GM19438 (cell line): ENCODE results near the gene SIAH2.
A peak's percentile ranks its signal among the peaks of the same experiment; 100 is the strongest.

ENCODE experiments used
- ATAC-seq: cut with Tn5 transposase; IDR thresholded peaks from one replicate; pipeline ENCODE4 v1.9.1; 2021; ENCODE audit warnings: low read depth; ENCODE audit not compliant: unreplicated experiment

SIAH2 gene

GRCh38 chr3:150778793-150779401 lies 15.9 kb upstream of the SIAH2 start:
- ATAC-seq, result no peak

- no peak for ATAC-seq
Measured at GRCh38 chr3:150775001-150775599, 12.1 kb upstream of the SIAH2 start.

- ATAC-seq, result no peak
Measured at GRCh38 chr3:150773616-150774192, 10.7 kb upstream of the SIAH2 start.

DNA sequence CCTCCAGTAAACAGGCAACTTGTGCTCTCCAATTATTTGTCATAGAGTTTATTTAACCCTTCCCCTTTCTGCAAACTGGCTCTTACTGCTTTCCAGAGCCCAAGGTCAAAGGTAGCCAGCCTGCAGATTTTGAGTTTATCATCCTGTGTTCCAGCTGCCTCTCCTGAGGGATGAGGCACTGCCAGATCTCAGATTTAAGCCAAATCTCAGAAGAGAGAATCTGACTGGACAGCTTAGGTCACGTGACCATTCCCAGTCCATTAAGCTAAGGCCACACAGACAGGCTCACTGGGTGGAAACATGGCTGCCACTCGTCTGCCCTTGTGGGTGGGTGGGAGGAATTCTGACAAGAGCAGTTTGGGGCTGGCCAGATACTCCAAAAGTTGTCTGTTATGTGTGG lies 8.6 kb upstream of the SIAH2 start:
- no peak for ATAC-seq

- ATAC-seq, result no peak
Measured at GRCh38 chr3:150770681-150771080, 7.7 kb upstream of the SIAH2 start.

GRCh38 chr3:150766742-150767141 lies 3.8 kb upstream of the SIAH2 start:
- ATAC-seq, result no peak

DNA sequence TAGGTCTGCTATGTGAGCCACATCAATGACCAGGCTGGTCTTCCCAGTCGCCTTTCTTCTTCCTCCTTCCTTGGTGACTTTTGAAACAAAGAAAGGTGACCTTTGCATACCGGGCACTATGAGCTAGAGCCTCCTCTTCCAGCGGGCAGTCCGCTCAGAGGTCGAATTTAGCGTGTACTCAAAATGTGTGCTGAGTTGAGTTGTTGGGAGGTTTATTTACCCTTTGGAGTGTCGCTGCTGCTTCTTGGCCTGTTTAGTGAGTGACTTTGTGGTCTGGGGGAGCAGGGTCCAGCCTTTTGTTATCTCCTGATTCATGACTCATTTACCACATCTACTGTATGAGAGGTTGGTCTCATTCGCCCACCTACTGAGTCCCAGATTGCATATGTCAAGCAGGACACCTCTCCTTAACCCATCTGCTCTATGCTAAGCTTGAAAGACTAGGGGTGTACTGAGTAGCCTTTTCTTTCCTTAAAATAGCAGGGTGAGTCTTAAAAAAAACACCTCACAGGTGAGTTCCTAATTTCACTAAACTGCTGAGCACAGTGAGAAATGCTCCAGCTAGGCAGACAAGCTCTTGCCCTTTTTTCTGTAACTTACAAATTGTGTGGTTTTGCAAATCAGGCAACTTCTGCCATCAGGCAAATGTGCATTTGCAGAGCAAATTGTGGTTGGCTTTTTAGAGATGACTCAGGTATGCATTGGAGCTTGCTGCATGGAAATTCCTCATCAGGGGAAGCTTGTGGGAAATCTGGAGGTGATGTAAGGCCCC lies 3.2 kb upstream of the SIAH2 start:
- ATAC-seq, result no peak

DNA sequence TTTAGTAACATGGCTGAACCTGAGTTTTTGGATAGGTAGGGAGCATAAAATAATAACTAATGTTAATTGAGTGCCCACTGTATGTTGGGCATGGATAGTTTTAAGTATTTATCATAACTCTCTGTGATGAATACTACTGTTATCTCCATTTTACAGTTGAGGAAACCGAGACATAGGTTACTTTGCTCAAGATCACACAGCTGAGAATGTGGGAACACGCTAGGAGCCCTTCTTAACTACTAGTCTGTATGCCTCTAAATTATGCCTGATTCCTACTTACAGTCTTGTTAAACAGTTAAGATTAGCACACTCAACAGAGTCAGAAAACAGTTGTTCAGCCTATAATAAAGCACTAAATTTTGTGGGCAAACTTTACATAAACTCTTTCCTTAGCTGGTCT lies 2.0 kb upstream of the SIAH2 start:
- no peak for ATAC-seq

- ATAC-seq, result no peak
Measured at GRCh38 chr3:150764566-150764965, 1.6 kb upstream of the SIAH2 start.

DNA sequence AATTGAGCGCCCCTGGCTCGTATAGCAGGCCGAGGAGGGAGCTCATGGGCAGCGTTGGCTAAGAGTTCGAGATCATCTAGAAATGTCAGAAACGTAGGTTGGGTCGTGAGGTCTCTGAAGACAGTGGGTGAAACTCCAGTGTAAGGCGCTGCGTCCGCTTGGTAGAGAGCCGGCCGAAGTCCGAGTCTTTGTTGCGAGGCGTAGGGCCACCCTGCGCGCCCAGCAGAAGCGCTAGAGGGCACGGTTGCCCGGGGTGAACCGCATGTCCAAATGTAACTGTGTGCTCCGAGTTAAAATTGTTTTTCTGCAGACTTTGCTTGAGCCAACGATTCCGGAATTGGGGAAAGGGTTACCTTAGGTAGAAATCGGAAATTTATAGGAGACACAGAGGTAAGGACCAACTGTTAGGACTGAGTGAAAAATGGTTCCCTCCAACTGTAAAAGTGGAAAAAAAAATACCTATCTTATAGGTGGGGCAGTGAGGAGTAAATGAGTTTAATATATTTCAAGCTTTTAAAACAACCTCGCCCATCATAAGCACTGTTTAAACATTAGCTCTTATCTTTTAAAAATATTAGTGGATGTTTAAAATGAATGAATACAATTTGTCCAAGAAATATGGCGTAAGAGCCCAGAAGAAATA lies 993 bp upstream of the SIAH2 start:
- peak; percentile 24 for ATAC-seq

GRCh38 chr3:150762662-150763121 lies 277 bp downstream of the SIAH2 start:
- ATAC-seq, result peak; percentile 5

DNA sequence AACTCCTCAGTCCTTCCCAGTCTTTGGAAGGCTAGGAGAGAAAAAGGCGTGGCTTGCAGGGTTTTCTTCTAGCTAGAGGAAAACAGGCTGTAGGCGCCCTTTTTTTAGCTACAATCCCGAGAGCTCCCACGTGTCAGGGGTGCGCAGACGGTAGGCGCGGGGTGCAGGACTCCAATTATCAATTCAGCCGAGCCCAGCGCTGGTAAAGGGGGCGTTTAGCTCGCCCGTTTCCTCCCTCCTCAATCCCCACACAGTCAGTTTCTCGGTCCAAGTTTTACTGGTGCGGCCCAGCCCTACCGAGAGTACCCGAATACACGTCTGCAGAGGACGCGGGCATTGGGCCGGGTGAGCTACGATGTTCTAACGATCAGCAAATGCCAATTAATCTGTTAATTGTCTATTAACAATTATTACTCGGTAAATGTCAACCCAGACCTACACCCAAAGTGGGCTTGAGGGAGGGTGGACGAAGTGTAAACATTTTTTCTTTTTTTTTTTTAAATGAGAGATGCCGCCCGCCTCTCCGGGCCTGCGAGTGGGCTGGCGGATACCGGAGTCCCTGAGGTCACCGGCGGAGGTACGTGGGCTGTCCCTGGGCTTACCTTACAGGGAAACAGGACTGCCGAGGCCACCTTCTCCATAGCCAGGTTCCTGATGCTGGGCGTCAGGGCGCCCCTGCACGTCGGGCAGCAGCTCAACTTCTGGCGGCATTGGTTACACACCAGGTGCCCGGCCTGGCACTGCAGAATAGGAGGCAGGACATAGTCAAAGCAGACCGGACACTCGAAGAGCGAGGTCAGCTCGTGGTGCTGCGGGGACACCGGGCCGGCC lies 923 bp downstream of the SIAH2 start:
- ATAC-seq, result no peak

DNA sequence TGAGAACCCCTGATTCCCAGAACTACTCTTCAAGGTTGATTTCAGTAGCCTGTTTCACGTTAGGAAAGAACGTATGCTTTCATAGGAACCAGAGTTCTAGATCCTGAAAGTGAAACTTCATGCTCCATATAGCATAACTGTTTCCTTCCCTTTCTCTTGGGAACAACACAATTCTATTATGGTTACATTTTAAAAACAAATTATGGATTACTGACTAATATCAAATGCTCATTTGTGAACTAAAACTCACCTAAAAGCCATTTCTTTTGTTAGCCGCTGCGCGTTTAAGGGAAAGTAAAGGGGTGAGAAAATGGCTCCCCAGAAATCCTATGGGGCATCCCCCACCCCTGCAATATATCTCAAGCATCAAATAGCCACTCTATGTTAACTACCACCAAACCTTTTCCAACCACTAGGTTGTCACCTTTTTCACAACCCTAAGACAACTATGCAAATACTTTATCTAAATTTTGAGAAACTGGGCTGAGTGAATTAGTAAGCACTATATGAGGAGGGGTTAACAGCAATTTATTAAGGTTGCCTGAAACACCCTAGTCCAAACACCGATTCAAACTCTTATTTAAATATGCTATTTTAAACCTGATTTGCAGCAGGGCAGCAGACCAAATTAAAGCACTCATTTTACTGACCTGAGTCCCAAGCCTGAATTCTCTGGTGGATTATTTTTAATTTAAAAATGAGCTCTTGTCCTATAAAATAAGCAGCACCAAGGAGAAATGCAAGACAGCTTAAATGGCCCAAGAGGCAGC lies 2.4 kb downstream of the SIAH2 start:
- peak; percentile 20 for ATAC-seq

GRCh38 chr3:150759947-150760346 lies 3.0 kb downstream of the SIAH2 start:
- no peak for ATAC-seq

GRCh38 chr3:150759319-150759718 lies 3.6 kb downstream of the SIAH2 start:
- ATAC-seq, result no peak

DNA sequence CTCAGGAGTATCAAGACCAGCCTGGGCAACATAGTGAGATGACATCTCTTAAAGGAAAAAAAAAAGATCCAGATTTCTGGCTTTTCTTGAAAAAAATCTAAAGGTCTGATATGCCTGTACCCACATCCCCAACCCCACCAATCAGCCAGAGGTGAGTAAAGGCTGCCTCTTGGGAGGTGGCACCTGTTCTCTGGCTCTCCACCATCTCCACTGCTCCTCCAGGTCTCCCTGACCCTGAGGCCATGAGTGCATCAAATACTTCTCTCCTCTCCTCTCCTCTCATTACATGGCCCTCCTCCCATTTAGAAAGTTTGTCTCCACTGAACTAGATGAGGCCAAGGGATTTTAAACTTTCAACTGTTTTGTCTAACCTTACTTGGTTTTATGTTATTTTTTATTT lies 5.2 kb downstream of the SIAH2 start:
- ATAC-seq, result no peak

DNA sequence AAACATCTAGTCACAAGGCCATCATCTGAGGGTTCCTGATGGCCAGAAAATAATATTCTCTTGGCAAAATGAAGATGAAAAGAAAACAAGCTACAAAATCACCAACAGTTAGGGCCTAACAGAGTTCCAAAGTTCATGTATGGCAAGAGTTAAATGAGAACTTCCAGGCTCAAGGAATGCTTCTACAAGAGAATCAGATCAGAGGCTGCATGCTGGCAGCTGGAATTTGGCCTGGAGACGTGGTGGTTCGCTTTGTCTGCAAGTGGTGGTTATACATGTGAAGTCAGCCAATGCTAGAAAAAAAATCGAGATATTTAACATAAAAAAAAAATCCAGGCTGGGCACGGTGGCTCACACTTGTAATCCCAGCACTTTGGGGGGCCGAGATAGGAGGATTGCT lies 5.6 kb downstream of the SIAH2 start:
- no peak for ATAC-seq

DNA sequence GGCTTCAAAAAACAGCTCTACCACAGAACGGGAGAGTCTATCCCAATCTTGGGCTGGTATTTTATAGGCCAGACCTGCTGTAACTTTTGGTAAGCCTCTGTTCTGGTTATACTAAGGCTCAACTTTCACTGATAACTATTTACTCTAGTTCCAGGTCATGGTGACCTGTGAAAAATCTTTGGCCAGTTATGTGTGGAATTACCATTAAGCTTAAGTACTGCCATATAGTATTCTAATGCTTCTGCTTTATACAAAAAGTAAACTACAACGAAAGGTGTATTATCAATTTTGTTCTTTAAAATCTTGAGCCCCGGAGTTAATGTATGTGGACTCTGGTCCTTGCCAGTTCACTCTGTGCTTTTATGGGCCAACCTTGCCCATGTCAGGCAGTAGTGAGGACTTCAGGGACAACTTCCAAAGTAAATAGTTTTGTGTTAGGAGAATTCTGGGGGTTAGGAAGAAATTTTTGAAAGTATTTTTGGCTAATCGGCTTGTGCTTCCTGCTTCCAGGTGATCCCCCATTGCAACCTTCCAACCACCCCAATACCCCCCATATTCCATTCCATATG lies 6.4 kb downstream of the SIAH2 start:
- ATAC-seq, result no peak

DNA sequence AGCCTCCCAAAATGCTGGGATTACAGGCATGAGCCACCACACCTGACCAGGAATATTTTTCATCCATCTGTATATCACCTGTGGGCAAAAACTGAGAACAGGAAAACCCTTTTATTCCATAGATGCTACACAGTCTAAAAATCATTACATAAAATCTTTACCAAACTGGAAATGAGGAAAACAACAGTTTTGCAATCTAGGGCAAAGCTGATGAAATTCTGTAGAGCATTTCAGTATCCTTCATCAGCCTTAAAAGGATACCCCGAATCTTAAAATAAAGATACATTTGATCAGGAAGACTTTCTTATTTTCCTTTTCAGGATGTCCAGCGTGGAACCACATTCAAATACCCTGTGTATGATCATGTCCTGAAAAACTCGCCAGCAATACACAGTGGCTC lies 7.1 kb downstream of the SIAH2 start:
- no peak for ATAC-seq
